Natural killer cell (primary cell): ENCODE data around the gene USF1. TPM values are rescaled to one million over a fixed set of nuclear protein-coding genes. Genes with fewer than 3 reads are reported as not detected.

Source experiments
- ATAC-seq, 3 donors: fragments of 150-1000 bp in 2 of 3; fragments of 200-7000 bp in 1 of 3; cut with Tn5 transposase; 1 replicate in 1 of 3; 2 replicates in 2 of 3; pipeline ENCODE4 v1.10.0; 2021; ENCODE audit warnings: mild to moderate bottlenecking in 2 of 3, moderate library complexity in 2 of 3
- DNase-seq, 2 donors: peaks; one replicate each; pipeline versions ENCODE4 v3.0.0 to v3.0.0-alpha.2; 2013 to 2021; ENCODE audit warnings: mixed read lengths in 1 of 2
- H3K27ac ChIP-seq: one replicate; pipeline ENCODE4 v1.5.1; 2013; ENCODE audit warnings: mild to moderate bottlenecking, low read length
- H3K27me3 ChIP-seq: one replicate; pipeline ENCODE4 v1.6.1; 2013; ENCODE audit warnings: low read length; ENCODE audit not compliant: control insufficient read depth, insufficient read depth
- H3K36me3 ChIP-seq: one replicate; pipeline ENCODE4 v1.6.1; 2013; ENCODE audit warnings: low read length; ENCODE audit not compliant: control insufficient read depth, insufficient read depth
- H3K4me1 ChIP-seq: one replicate; pipeline ENCODE4 v1.6.1; 2013; ENCODE audit warnings: low read length; ENCODE audit not compliant: control insufficient read depth, insufficient read depth
- H3K4me3 ChIP-seq: one replicate; pipeline ENCODE4 v1.5.1; 2013; ENCODE audit warnings: low read length
- H3K9me3 ChIP-seq: one replicate; pipeline ENCODE4 v1.6.1; 2013; ENCODE audit warnings: low read length; ENCODE audit not compliant: control insufficient read depth, insufficient read depth
- H3K27ac Mint-ChIP-seq, 2 donors: one replicate each; pipeline ENCODE4 v1.8.0; 2022; ENCODE audit warnings: mild to moderate bottlenecking in 2 of 2, mixed read lengths in 2 of 2, moderate library complexity in 1 of 2
- H3K27me3 Mint-ChIP-seq, 2 donors: one replicate each; pipeline ENCODE4 v1.8.0; 2022; ENCODE audit warnings: low read depth in 2 of 2, mixed read lengths in 2 of 2
- H3K36me3 Mint-ChIP-seq: one replicate; pipeline ENCODE4 v1.8.0; 2022; ENCODE audit warnings: mixed read lengths
- H3K4me1 Mint-ChIP-seq, 2 donors: one replicate each; pipeline ENCODE4 v1.8.0; 2022; ENCODE audit warnings: mixed read lengths in 2 of 2
- H3K4me3 Mint-ChIP-seq: one replicate; pipeline ENCODE4 v1.8.0; 2022; ENCODE audit warnings: mild to moderate bottlenecking, moderate library complexity, mixed read lengths
- H3K9me3 Mint-ChIP-seq, 2 donors: one replicate each; pipeline ENCODE4 v1.8.0; 2022; ENCODE audit warnings: mixed read lengths in 2 of 2
- WGBS: methylation state at CpG from one replicate; pipeline ENCODE4 v1.1.7; 2013; ENCODE audit warnings: missing lambda C conversion rate; ENCODE audit not compliant: insufficient coverage; 5-methylcytosine and 5-hydroxymethylcytosine counted together
- intact Hi-C: fragments of 100-400 bp; cut with micrococcal nuclease; formaldehyde crosslinking; loops from one replicate; pipeline ENCODE4 v1.14.2; 2022
- total RNA-seq, 4 donors: library from RNA; stranded (reverse); fragments of 120-200 nt in 1 of 4; gene quantifications; one replicate each; pipeline versions ENCODE4 v1.2.3 to v1.2.4, GENCODE V29; 2013 to 2022
- TF ChIP-seq, protein P1 (sequence below): fragments of 200-600 bp; IDR thresholded peaks from one replicate; pipeline ENCODE4 v1.8.0; 2022; ENCODE audit warnings: antibody characterized with exemption

USF1 gene
- total RNA-seq, 3 donors from 2014 or later (not counting 1 experiment from before 2014, with no cell fraction given), result 113 to 121 (median 114) TPM

- Mint-ChIP-seq H3K4me1 (no peaks in the 10 kb centered on the region), H3K9me3 (no peaks in the 10 kb centered on the region), H3K27ac (no peak overlapping the region), H3K4me3 (no peak overlapping the region), H3K27me3 (peaks cover 0 to 2% of the 10 kb centered on the region in 2 donors), H3K36me3 (no peaks in the 10 kb centered on the region)
- intact Hi-C loops, result no loop called here
- ATAC-seq, result no peak
- Histone ChIP-seq H3K36me3 (no peaks in the 10 kb centered on the region), H3K27ac (no peak overlapping the region), H3K27me3 (no peaks in the 10 kb centered on the region), H3K4me1 (peaks cover 6% of the 10 kb centered on the region), H3K9me3 (no peaks in the 10 kb centered on the region), H3K4me3 (no peak overlapping the region)
- 84% methylated on average over 10 of the region's 10 CpGs for WGBS
- no peak for DNase-seq
- TF ChIP-seq, protein P1, sequence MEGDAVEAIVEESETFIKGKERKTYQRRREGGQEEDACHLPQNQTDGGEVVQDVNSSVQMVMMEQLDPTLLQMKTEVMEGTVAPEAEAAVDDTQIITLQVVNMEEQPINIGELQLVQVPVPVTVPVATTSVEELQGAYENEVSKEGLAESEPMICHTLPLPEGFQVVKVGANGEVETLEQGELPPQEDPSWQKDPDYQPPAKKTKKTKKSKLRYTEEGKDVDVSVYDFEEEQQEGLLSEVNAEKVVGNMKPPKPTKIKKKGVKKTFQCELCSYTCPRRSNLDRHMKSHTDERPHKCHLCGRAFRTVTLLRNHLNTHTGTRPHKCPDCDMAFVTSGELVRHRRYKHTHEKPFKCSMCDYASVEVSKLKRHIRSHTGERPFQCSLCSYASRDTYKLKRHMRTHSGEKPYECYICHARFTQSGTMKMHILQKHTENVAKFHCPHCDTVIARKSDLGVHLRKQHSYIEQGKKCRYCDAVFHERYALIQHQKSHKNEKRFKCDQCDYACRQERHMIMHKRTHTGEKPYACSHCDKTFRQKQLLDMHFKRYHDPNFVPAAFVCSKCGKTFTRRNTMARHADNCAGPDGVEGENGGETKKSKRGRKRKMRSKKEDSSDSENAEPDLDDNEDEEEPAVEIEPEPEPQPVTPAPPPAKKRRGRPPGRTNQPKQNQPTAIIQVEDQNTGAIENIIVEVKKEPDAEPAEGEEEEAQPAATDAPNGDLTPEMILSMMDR, result no peak
These were observed 38.2 kb upstream of the USF1 start for GRCh38 chr1:161083748-161084596.

DNA sequence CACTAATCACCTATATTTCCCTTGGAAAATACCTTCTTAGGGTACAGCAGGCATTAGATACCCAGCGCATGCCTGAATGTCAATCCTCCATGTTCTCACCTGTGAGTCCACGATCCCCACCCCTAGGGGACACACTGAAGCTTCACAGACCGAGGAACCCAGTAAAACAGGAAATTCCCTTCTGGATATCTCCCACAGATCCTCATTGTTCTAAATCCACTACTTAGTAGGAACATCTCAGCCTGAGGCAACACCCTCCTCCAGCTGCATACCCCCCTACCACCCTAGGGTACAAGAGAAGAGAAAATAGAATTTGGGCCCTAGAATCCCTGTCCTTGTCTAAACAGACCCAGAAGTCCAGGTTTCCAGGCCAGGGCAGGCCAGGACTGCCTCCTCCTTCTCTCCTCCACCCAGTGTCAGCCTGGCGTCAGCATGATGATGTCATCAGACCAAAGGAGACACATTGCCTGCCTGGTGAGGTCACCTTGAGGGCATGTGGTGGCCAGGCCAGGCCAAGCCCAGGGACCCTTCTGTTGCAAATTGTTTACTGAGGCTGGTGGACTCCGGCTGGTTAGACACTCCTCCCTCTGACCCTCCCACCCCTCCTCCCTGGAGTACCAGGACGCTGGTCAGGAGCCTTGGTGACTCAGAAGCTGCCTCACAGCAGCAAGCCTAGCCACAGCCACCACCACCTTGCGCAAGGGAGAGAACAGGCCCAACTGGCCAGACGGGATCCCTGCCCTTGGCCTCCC is 37.4 kb upstream of the USF1 start:
- H3K36me3 ChIP-seq, result no peaks in the 10 kb centered on the region
- Mint-ChIP-seq H3K9me3 (no peaks in the 10 kb centered on the region), H3K4me1 (no peaks in the 10 kb centered on the region), H3K36me3 (no peaks in the 10 kb centered on the region), H3K4me3 (no peak overlapping the region), H3K27me3 (peaks cover 0 to 2% of the 10 kb centered on the region in 2 donors), H3K27ac (no peak overlapping the region)
- no peak for DNase-seq
- TF ChIP-seq, protein P1, result no peak
- peak; percentile 50 to 77 (median 57) for ATAC-seq
- H3K9me3 ChIP-seq, result no peaks in the 10 kb centered on the region
- intact Hi-C loops, result no loop called here
- no peak overlapping the region for H3K4me3 ChIP-seq
- H3K27me3 ChIP-seq, result no peaks in the 10 kb centered on the region
- 84% methylated on average over 8 of the region's 8 CpGs for WGBS
- peaks cover 6% of the 10 kb centered on the region for H3K4me1 ChIP-seq
- no peak overlapping the region for H3K27ac ChIP-seq

- H3K27ac ChIP-seq, result no peak overlapping the region
- H3K36me3 Mint-ChIP-seq, result no peaks in the 10 kb centered on the region
- H3K36me3 ChIP-seq, result no peaks in the 10 kb centered on the region
- no peak overlapping the region for H3K4me3 ChIP-seq
- H3K27me3 Mint-ChIP-seq, result peaks cover 0 to 2% of the 10 kb centered on the region in 2 donors
- H3K4me3 Mint-ChIP-seq, result no peak overlapping the region
- TF ChIP-seq, protein P1, result no peak
- no peaks in the 10 kb centered on the region for H3K9me3 Mint-ChIP-seq
- no peaks in the 10 kb centered on the region for H3K9me3 ChIP-seq
- H3K27ac Mint-ChIP-seq, result no peak overlapping the region
- DNase-seq, result no peak
- WGBS, result 77% methylated on average over 2 of the region's 2 CpGs
- H3K27me3 ChIP-seq, result no peaks in the 10 kb centered on the region
- no peaks in the 10 kb centered on the region for H3K4me1 Mint-ChIP-seq
- ATAC-seq, result no peak
- intact Hi-C loops, result no loop called here
- peaks cover 6% of the 10 kb centered on the region for H3K4me1 ChIP-seq
These were observed 36.7 kb upstream of the USF1 start for GRCh38 chr1:161082483-161082882.
